HG03432 (cell line): ENCODE results near the gene TBRG4.

Experiments
- ATAC-seq: cut with Tn5 transposase; IDR thresholded peaks from one replicate; pipeline ENCODE4 v1.9.1; 2021; ENCODE audit warnings: mild to moderate bottlenecking, moderate library complexity; ENCODE audit not compliant: unreplicated experiment

Gene TBRG4

GRCh38 chr7:45076946-45077345 lies 34.6 kb downstream of the TBRG4 start:
- ATAC-seq: no peak

- no peak for ATAC-seq
These were observed 35.4 kb downstream of the TBRG4 start for GRCh38 chr7:45075871-45076796.

- ATAC-seq: no peak
These were observed 36.2 kb downstream of the TBRG4 start for GRCh38 chr7:45075355-45075644.

- ATAC-seq: no peak
These were observed 36.8 kb downstream of the TBRG4 start for GRCh38 chr7:45074528-45075354.

GRCh38 chr7:45073786-45074527 lies 37.5 kb downstream of the TBRG4 start:
- no peak for ATAC-seq

- no peak for ATAC-seq
These were observed 38.3 kb downstream of the TBRG4 start for GRCh38 chr7:45073031-45073785.

- no peak for ATAC-seq
These were observed 39.1 kb downstream of the TBRG4 start for GRCh38 chr7:45072131-45073030.

GRCh38 chr7:45071528-45071927 lies 40.0 kb downstream of the TBRG4 start:
- no peak for ATAC-seq

- no peak for ATAC-seq
These were observed 41.2 kb downstream of the TBRG4 start for GRCh38 chr7:45070254-45070642.

GRCh38 chr7:45069444-45070253 lies 41.8 kb downstream of the TBRG4 start:
- ATAC-seq: no peak

GRCh38 chr7:45068236-45069023 lies 43.1 kb downstream of the TBRG4 start:
- ATAC-seq: no peak

- ATAC-seq: no peak
These were observed 43.9 kb downstream of the TBRG4 start for GRCh38 chr7:45067582-45067981.

- no peak for ATAC-seq
These were observed 45.1 kb downstream of the TBRG4 start for GRCh38 chr7:45066409-45066808.

- no peak for ATAC-seq
These were observed 46.2 kb downstream of the TBRG4 start for GRCh38 chr7:45065031-45065995.

- no peak for ATAC-seq
These were observed 47.3 kb downstream of the TBRG4 start for GRCh38 chr7:45064047-45064725.

- no peak for ATAC-seq
These were observed 49.6 kb downstream of the TBRG4 start for GRCh38 chr7:45061806-45062425.
